SKM-1 (cell line): ENCODE measurements around the gene GBX2.

Experiments used
- DNase-seq: peaks from one replicate; lab custom pipeline; 2025; ENCODE audit not compliant: unreplicated experiment; lab: John Stamatoyannopoulos, UW

The GBX2 gene

DNA sequence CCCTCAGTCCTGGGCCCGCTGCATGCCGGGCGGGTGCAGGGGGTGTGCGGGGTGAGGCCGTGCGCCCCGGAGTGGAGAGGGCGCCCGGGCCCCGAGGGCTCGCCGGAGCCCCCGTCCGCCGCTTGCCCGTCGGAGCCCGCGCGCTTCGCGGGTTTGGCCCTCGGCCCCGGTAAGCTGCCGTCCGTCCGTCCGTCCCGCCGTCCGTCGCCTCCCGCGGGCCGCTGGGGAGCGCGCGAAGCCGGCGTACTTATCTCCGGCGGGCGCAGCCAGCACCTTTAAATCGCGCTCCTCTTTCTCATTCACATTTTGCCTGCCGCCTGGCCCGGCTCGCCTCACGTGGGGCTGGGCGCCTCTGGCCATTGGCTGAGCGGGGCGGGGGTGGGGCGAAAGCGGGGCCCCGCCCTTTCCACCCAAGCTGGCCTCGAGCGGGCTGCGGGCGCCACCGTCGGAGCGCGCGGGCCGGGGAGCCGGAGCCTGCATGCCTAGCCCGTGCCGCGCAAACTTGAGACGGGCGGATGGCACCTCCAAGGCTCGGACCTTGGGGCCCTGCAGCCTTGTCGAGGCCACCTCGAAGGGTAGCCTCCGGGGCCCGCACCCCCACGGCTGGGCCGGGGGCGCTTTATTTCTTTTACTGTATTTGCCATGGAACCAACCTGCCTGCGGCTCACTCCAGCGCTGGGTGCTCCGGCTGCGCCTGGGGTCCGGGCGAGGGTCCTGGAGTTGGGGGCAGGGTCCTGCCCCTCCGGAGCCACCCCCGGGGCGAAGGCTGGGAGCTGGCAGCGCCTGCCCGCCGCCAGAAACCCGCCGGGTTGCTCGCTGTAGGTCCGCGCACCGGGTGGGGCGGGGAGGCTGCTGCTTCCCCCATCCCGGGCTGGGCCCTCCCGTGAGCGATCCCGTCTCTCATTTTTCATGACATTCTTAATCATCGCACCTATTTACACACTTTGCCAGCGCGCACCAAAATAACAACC is at the start of gene GBX2:
GBX2 (minus strand) TSS at position 277 of the 971 bp plus-strand sequence. CDS start 415 bp downstream, outside the sequence.
- DNase-seq: no peak

- DNase-seq: no peak
Observed at GRCh38 chr2:236217926-236218325, 49.7 kb upstream of the GBX2 start.

DNA sequence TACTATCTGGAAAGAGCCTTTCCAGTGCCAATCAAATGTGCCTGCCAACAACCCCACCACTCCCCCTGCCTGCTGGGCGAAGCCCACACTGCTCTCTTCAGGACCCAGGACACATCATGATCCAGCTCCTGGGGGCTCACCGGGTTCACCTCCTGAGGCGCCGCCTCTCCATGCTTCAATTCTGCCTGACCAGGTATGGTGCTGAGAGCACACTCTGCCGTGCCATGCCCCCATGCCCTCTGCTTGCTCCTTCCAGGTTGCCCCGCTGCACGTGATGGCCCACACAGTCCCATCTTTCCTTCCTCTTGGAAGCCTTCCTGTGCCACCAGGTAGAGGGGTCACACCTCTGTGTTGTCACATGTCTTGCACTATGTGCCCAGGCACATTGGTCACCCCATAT is 48.5 kb upstream of the GBX2 start:
- DNase-seq: no peak

DNA sequence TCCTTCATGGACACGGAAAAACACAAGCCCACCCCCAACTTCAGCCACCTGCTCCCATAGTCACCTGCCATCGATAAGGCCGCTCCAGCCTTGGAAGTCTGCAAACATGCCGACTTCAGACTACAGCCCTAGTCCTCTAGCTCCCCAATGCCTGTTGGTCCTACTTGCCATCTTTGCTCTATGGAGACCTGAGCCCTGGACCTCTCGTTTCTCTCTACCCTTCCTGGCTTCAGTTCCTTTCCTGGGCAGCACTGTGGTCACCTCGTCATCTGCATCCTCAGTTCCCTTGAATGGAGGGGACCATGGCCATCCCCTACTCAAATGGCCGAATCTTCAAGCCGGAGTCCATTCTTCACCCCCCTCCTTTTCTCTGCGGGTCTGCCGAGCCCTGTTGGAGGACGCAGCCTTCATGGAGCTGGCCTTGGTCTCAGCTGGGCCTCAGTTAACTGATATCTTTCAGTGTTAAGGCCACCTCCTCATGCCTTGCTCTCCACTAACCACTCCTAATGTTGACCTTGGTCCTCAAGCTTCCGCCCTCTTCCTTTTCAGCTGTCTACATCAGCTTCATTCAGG is 47.7 kb upstream of the GBX2 start:
- no peak for DNase-seq

DNA sequence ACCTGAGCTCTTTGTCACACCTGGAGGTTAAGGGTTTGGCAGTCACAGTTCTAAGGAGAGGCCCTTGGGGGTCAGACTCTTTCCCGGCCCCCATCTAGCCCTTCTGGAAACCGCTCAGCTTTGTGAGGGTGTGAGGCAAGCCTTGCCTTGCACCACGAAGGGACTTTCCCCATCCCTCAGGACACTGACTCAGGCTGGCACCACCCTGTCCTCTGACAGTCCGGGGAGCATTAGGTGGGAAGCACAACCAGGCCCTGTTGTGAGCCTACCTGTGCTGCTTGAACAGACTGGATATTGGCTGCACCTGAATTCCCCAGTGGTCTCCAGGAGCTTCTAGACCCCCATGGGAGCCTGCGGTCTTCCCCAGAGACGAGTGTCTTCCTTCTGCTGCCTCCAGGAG is 47.0 kb upstream of the GBX2 start:
- no peak for DNase-seq

DNA sequence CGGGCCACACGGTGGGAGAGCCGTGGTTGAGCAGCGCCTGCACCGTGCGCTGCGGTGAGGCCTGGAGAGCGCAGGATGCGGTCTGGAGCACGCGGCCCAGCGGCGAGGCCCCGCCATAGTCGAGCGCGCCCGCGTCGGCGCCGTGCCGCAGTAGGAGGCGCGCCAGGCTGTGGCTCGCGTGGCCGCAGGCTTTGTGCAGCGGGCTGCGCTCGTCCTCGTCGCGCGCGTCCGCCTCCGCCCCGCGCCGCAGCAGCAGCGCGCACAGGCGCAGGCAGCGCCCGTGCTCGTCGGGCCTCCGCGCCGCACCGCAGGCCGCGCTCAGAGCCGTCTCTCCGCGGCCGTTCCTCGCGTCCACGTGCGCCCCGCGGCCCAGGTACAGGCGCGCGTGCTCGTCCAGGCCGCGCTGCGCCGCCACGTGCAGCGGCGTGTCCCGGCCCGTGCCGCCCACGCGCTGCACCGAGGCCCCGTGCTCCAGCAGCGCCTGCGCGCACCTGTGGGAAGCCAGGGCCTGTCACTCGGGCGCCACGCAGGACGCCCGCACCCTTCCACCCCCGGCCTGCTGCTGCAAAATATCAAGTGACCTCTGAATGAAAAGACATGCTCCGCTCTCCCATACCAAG is 46.3 kb upstream of the GBX2 start:
- DNase-seq: no peak

DNA sequence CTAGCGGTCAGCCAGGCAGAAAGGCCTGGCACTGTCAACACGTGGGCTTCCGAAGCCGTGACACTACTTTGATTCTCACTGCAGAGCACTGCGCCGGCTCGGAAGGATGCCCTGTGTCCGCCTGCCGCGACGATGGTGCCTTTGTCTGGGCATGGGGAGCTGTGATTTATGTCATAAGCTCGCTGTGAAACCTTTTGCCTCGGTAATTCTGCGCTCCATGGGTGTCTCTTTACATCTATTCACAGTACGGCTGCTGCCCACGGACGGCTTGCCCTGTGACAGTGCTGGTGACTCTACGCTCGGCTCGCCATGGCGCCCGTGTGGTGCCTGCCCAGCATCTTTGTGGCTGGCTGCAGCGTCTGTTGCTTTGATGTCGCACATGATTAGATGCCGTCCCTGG is 43.1 kb upstream of the GBX2 start:
- no peak for DNase-seq

GRCh38 chr2:236210536-236210935 is 42.4 kb upstream of the GBX2 start:
- no peak for DNase-seq

GRCh38 chr2:236209996-236210395 is 41.8 kb upstream of the GBX2 start:
- no peak for DNase-seq

DNA sequence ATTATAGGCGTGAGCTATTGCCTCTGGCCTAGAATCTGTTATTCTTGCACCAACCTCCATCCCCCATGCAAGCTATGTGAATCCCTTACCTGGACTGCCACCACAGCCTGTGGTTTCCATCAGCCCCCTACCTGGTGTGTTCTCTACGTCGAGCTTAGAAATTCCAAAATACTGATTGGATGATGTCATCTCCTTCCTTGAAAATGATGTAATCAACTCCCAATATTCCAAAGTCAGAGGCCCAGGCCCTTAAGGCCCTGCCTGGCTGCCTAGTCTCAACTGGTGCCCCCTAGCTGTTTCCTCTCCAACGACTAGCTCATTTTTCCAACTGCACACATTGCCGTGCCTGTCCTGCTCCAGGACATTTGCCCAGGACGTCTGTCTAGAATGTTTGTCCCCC is 41.3 kb upstream of the GBX2 start:
- no peak for DNase-seq

GRCh38 chr2:236208019-236208926 is 40.1 kb upstream of the GBX2 start:
- DNase-seq: no peak

- no peak for DNase-seq
Observed at GRCh38 chr2:236207472-236207871, 39.3 kb upstream of the GBX2 start.

DNA sequence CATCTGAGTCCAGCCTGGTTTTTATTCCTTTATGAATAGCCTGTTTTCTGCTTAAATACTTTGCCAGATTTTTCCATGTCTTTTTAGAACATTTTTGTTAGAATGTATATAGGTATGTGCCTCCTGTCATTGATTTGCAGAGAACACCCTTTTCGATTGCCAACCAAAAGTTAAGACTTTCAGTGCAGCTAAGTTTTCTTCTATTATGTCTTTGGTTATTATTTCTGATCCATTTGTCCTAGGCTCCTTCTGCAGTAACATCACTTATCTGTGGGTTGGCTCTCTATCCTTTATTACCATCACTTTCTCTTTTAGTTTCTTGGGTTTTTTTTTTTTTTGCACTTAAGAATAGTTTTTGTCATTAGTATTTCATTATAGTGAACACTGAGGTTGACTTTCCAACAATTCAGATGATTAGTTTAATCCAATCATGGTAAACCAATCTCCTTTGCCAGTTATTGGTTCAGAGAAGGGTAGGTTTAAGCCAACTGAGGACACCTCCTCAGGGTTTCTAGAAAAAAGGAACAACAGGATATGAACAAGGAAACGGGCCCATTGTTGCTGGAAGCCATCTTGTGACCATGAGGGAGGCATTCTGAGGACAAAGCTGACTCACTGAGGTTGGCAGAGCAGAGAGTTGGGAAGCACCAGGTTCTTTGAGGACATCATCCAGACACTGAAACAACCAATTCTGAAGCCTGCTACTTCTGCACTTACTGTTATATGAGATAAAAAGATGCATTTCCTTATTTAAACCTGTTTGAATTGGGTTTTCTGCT is 37.9 kb upstream of the GBX2 start:
- DNase-seq: no peak

GRCh38 chr2:236204953-236205352 is 36.8 kb upstream of the GBX2 start:
- no peak for DNase-seq

GRCh38 chr2:236200378-236200777 is 32.2 kb upstream of the GBX2 start:
- no peak for DNase-seq

DNA sequence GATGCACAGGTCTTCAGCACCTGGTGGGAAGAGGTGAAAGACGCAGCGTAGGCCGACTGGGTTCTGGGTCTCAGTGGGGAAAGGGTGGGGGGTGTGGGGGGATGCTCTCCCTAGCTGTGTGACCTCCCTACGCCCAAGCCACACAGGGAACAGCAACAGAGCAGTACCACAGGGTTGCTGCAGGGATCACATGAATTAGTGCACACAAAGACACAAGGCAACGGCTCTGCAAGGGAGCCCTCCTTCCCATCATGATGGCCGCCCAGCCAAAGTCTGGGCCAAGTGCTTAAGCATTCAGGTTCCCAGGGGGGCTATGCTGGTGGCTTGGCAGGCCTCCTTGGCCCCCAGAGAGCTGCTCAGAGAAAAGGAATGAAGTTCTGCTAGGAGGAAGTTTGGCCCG is 28.2 kb upstream of the GBX2 start:
- no peak for DNase-seq

- DNase-seq: no peak
Observed at GRCh38 chr2:236195726-236196125, 27.5 kb upstream of the GBX2 start.

DNA sequence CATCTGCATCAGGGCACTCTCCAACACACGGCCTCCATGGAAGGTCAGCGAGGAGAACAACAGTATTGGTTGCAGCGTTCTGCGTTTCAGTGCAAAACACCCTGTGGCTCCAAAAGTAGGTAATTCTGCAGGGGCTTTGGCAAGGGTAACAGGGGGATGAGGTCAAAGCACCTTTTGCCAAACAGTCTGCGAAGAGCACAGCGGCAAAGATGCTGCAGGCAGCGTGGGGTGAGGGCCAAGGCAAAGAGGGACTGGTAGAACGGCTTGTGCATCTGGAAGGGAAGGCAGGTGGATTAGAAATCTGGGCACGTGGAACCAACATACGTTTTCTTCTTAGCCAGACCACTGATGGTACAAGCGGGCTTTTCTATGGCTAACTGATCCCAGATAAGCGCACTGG is 26.6 kb upstream of the GBX2 start:
- DNase-seq: no peak

DNA sequence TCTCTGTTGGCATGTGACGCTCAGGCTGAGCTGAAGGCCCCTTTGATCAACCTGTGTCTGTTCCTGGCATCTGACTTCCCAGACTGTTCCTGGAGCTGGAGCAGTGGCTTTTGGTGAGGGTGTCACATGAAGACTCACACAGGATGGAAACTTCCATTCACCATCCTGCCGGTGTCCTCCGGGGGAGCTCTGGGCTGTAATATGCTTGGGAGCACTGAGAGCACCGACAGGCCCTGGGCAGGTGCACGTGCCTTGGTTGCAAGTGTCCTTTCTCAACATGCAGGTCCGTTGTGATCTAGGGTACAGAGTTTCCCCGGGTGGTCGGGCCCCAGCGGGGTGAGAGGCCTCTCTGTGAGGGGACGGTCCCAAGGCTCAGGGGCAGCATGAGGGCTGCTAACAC is 24.8 kb upstream of the GBX2 start:
- no peak for DNase-seq

- DNase-seq: no peak
Observed at GRCh38 chr2:236190674-236191073, 22.5 kb upstream of the GBX2 start.
